IPS-11a (cell line): ENCODE data around the gene MTERF2.

Experiments
- H3K4me3 ChIP-seq: one replicate; pipeline ENCODE4 v1.5.1; 2013; ENCODE audit warnings: low read depth, low read length, control low read depth

MTERF2 gene

GRCh38 chr12:106994579-106995220 is 7.8 kb upstream of the MTERF2 start:
- H3K4me3 ChIP-seq, result no peak overlapping the region

GRCh38 chr12:106987846-106988245 is 900 bp upstream of the MTERF2 start:
- H3K4me3 ChIP-seq, result no peak overlapping the region

- H3K4me3 ChIP-seq, result peak overlapping the region; percentile 50
Measured at GRCh38 chr12:106986135-106986534, 811 bp downstream of the MTERF2 start.

GRCh38 chr12:106985479-106985878 is 1.5 kb downstream of the MTERF2 start:
- H3K4me3 ChIP-seq, result no peak overlapping the region

GRCh38 chr12:106984588-106985137 is 2.3 kb downstream of the MTERF2 start:
- H3K4me3 ChIP-seq, result no peak overlapping the region

GRCh38 chr12:106982229-106982628 is 4.7 kb downstream of the MTERF2 start:
- H3K4me3 ChIP-seq, result no peak overlapping the region

GRCh38 chr12:106981788-106982187 is 5.2 kb downstream of the MTERF2 start:
- H3K4me3 ChIP-seq, result no peak overlapping the region

- no peak overlapping the region for H3K4me3 ChIP-seq
Measured at GRCh38 chr12:106980944-106981343, 6.0 kb downstream of the MTERF2 start.

- no peak overlapping the region for H3K4me3 ChIP-seq
Measured at GRCh38 chr12:106978035-106978800, 8.7 kb downstream of the MTERF2 start.

- no peak overlapping the region for H3K4me3 ChIP-seq
Measured at GRCh38 chr12:106976668-106977067, 10.3 kb downstream of the MTERF2 start.

GRCh38 chr12:106975993-106976658 is 10.8 kb downstream of the MTERF2 start:
- H3K4me3 ChIP-seq, result no peak overlapping the region

GRCh38 chr12:106975098-106975497 is 11.8 kb downstream of the MTERF2 start:
- H3K4me3 ChIP-seq, result no peak overlapping the region

GRCh38 chr12:106974511-106974910 is 12.4 kb downstream of the MTERF2 start:
- H3K4me3 ChIP-seq, result no peak overlapping the region

- H3K4me3 ChIP-seq, result no peak overlapping the region
Measured at GRCh38 chr12:106973545-106973944, 13.4 kb downstream of the MTERF2 start.

GRCh38 chr12:106971065-106971464 is 15.9 kb downstream of the MTERF2 start:
- no peak overlapping the region for H3K4me3 ChIP-seq

- no peak overlapping the region for H3K4me3 ChIP-seq
Measured at GRCh38 chr12:106964526-106964925, 22.4 kb downstream of the MTERF2 start.

- H3K4me3 ChIP-seq, result no peak overlapping the region
Measured at GRCh38 chr12:106962286-106962685, 24.7 kb downstream of the MTERF2 start.

- no peak overlapping the region for H3K4me3 ChIP-seq
Measured at GRCh38 chr12:106960443-106960842, 26.5 kb downstream of the MTERF2 start.

GRCh38 chr12:106957583-106957982 is 29.4 kb downstream of the MTERF2 start:
- H3K4me3 ChIP-seq, result no peak overlapping the region

GRCh38 chr12:106956048-106956578 is 30.8 kb downstream of the MTERF2 start:
- peak overlapping the region; percentile 86 for H3K4me3 ChIP-seq

- H3K4me3 ChIP-seq, result peak within 1 kb of the TSS; percentile 86
Measured at GRCh38 chr12:106955377-106956047, 31.4 kb downstream of the MTERF2 start, which contains the start of gene TMEM263. TSS of gene TMEM263 (plus strand) at chr12:106955907. CDS start at chr12:106967117, 11,210 bp downstream.
